ENCODE data around the gene ZBTB40. TPM values are rescaled to one million over a fixed set of nuclear protein-coding genes. Genes with fewer than 3 reads are reported as not detected.

The ZBTB40 gene
- total and polyA plus RNA-seq, 9 of the 15 experiments (the other 6 are each of a cell fraction or from before 2014, with no cell fraction given): 2.6 to 26.0 (median 18.8) TPM

GRCh38 chr1:22500058-22500457 is 48.4 kb downstream of the ZBTB40 start:
- WGBS (ENCODE audit: insufficient coverage, low coverage, missing lambda C conversion rate): 67% methylated on average over 4 of the region's 4 CpGs
- ChIA-PET CTCF (ENCODE audit: low intra/inter-chr PET ratio) (no interaction called here), POLR2A (interaction anchor here (0.7 to 1.5 kb wide), 6 partner anchors 10 to 254 kb away, joined by 3 to 9 read pairs (median 3); no protein-coding TSS in a partner anchor)
- H3K27me3 ChIP-seq (ENCODE audit: control insufficient read depth in 2 of 2, insufficient read depth in 2 of 2, low read length in 2 of 2): no peaks in the 10 kb centered on the region
- DNase-seq (ENCODE audit: extremely low read depth in 1 of 4, low spot score in 3 of 4) (no peak), ATAC-seq (no peak), FAIRE-seq (no peak)
- in situ Hi-C loops (cut with MboI) (no loop called here), intact Hi-C loops (cut with micrococcal nuclease) (no loop called here)
- H3K9me3 ChIP-seq (replicated peaks; ENCODE audit: control insufficient read depth, insufficient read depth, low read depth, low read length): no peaks in the 10 kb centered on the region
- no peak overlapping the region for H2AFZ ChIP-seq (ENCODE audit: low read depth, low read length)
- H3K27ac ChIP-seq (ENCODE audit: extremely low read depth, low read depth, low read length): no peak overlapping the region
- no peak overlapping the region for H3K4me3 ChIP-seq
- H3K9ac ChIP-seq (ENCODE audit: insufficient read depth in 1 of 2, low read depth in 2 of 2, low read length in 2 of 2): no peak overlapping the region
- peaks cover 29% of the 10 kb centered on the region; the same call in 1 of the 3 replicates for H3K36me3 ChIP-seq (ENCODE audit: control insufficient read depth, insufficient read depth, low read length)
- no peaks in the 10 kb centered on the region for H4K20me1 ChIP-seq (replicated peaks; ENCODE audit: control insufficient read depth, insufficient read depth, low read length)
- H3K4me1 ChIP-seq (replicated peaks in 1 of 2; ENCODE audit: control insufficient read depth in 2 of 2, insufficient read depth in 2 of 2, low read length in 2 of 2): no peaks in the 10 kb centered on the region
- no peak overlapping the region for H3K4me2 ChIP-seq (ENCODE audit: insufficient read depth, low read length)
- no peaks in the 10 kb centered on the region for H3K9me1 ChIP-seq (ENCODE audit: control insufficient read depth, insufficient read depth, low read length)
- TF ChIP-seq SNRNP70 (optimal IDR thresholded peaks at IDR 0.05; ENCODE audit: low read depth, low read length) (no peak), HDAC1 (IDR thresholded peaks at IDR 0.05) (no peak), OTX1 (CRISPR knock-in tag; IDR thresholded peaks at IDR 0.05) (no peak), E2F3 (CRISPR knock-in tag; IDR thresholded peaks at IDR 0.05) (no peak), RBM39 (optimal IDR thresholded peaks at IDR 0.05; ENCODE audit: low read depth, low read length) (no peak), ATF3 (IDR thresholded peaks at IDR 0.05) (no peak), ATF3 (CRISPR knock-in tag; conservative IDR thresholded peaks at IDR 0.05) (no peak), ARHGAP35 (IDR thresholded peaks at IDR 0.05; ENCODE audit: partially characterized antibody) (no peak), ZFX (CRISPR knock-in tag; IDR thresholded peaks at IDR 0.05) (no peak), ZNF507 (tag; conservative IDR thresholded peaks at IDR 0.05) (no peak), ZNF780A (CRISPR knock-in tag; IDR thresholded peaks at IDR 0.05) (no peak), ZBED1 (IDR thresholded peaks at IDR 0.05) (no peak), PKNOX1 (IDR thresholded peaks at IDR 0.05) (no peak), ZNF586 (CRISPR knock-in tag; conservative IDR thresholded peaks at IDR 0.05) (no peak), ZNF384 (IDR thresholded peaks at IDR 0.05; ENCODE audit: low read depth, low read length) (no peak), EGR1 (conservative IDR thresholded peaks at IDR 0.05) (no peak), E2F4 (CRISPR knock-in tag; IDR thresholded peaks at IDR 0.05; ENCODE audit: low read depth) (no peak), HMBOX1 (IDR thresholded peaks at IDR 0.05) (no peak), RCOR1 (IDR thresholded peaks at IDR 0.05; ENCODE audit: borderline replicate concordance in 1 of 2, low read depth in 2 of 2, low read length in 2 of 2) (no peak), PHB (CRISPR knock-in tag; IDR thresholded peaks at IDR 0.05) (no peak)
- H3K79me2 ChIP-seq (ENCODE audit: control insufficient read depth, insufficient read depth, low read length): no peaks in the 10 kb centered on the region
- no TSS peak for BruUV-seq (replicated peaks)

Data from K562 (cell line).